NCI-H460 (cell line): ENCODE data around the gene OVOL1. TPM values are rescaled to one million over a fixed set of nuclear protein-coding genes. Genes with fewer than 3 reads are reported as not detected.

Experiments
- total RNA-seq: library from RNA; depleted of rRNA; stranded (reverse); fragments of >200 nt; shearing (Covaris generic); gene quantifications from 2 replicates; pipeline ENCODE4 v1.2.3, GENCODE V29; 2014; rRNA removed

OVOL1 gene
- total RNA-seq, 1 experiment from 2014 or later, result not detected

Other genes with a start within 250 kb of the OVOL1 start
- gene LTBP3, start 228.7 kb upstream of the OVOL1 start, total RNA-seq, result 13.9 and 23.9 TPM in 2 replicates
- gene ZNRD2, start 216.6 kb upstream of the OVOL1 start, total RNA-seq, result 14.9 and 20.6 TPM in 2 replicates
- gene FAM89B, start 214.5 kb upstream of the OVOL1 start, total RNA-seq, result 6.6 and 11.5 TPM in 2 replicates
- gene EHBP1L1, start 211.0 kb upstream of the OVOL1 start, total RNA-seq, result 12.8 and 15.3 TPM in 2 replicates
- gene KCNK7, start 191.3 kb upstream of the OVOL1 start, total RNA-seq, result not detected in 2 replicates
- 15.9 and 19.2 TPM in 2 replicates for gene MAP3K11, start 172.8 kb upstream of the OVOL1 start, total RNA-seq
- gene PCNX3, start 171.3 kb upstream of the OVOL1 start, total RNA-seq, result 12.3 and 13.8 TPM in 2 replicates
- 6.0 and 9.5 TPM in 2 replicates for gene SIPA1, start 149.0 kb upstream of the OVOL1 start, total RNA-seq
- 31.5 and 34.7 TPM in 2 replicates for gene RELA, start 124.1 kb upstream of the OVOL1 start, total RNA-seq
- 32.7 and 35.9 TPM in 2 replicates for gene KAT5, start 74.8 kb upstream of the OVOL1 start, total RNA-seq
- 13.9 and 15.4 TPM in 2 replicates for gene RNASEH2C, start 66.3 kb upstream of the OVOL1 start, total RNA-seq
- gene AP5B1, start 6.1 kb upstream of the OVOL1 start, total RNA-seq, result 7.6 and 8.3 TPM in 2 replicates
- 0.05 TPM in 1 of 2 replicates, not detected in the other for gene SNX32, start 46.9 kb downstream of the OVOL1 start, total RNA-seq
- 362 and 364 TPM in 2 replicates for gene CFL1, start 71.1 kb downstream of the OVOL1 start, total RNA-seq
- gene MUS81, start 73.4 kb downstream of the OVOL1 start, total RNA-seq, result 36.8 and 39.1 TPM in 2 replicates
- gene EFEMP2, start 85.7 kb downstream of the OVOL1 start, total RNA-seq, result 1.0 and 2.8 TPM in 2 replicates
- gene CTSW, start 92.8 kb downstream of the OVOL1 start, total RNA-seq, result not detected in 2 replicates
- 89.6 and 109 TPM in 2 replicates for gene FIBP, start 101.4 kb downstream of the OVOL1 start, total RNA-seq
- gene CCDC85B, start 103.6 kb downstream of the OVOL1 start, total RNA-seq, result 27.3 and 27.5 TPM in 2 replicates
- gene FOSL1, start 113.3 kb downstream of the OVOL1 start, total RNA-seq, result 56.1 and 58.4 TPM in 2 replicates
- gene C11orf68, start 132.0 kb downstream of the OVOL1 start, total RNA-seq, result 7.4 and 9.6 TPM in 2 replicates
- 57.2 and 62.4 TPM in 2 replicates for gene DRAP1, start 132.4 kb downstream of the OVOL1 start, total RNA-seq
- not detected in 2 replicates for gene TSGA10IP, start 158.4 kb downstream of the OVOL1 start, total RNA-seq
- gene SART1, start 174.7 kb downstream of the OVOL1 start, total RNA-seq, result 24.7 and 28.4 TPM in 2 replicates
- 23.0 TPM in 2 replicates for gene EIF1AD, start 215.1 kb downstream of the OVOL1 start, total RNA-seq
- 53.6 and 64.3 TPM in 2 replicates for gene BANF1, start 215.4 kb downstream of the OVOL1 start, total RNA-seq
- not detected in 2 replicates for gene CST6, start 224.9 kb downstream of the OVOL1 start, total RNA-seq
- not detected in 2 replicates for gene CATSPER1, start 239.4 kb downstream of the OVOL1 start, total RNA-seq